MM.1S (cell line): ENCODE data around the gene SH3PXD2A.

Source experiments
- DNase-seq: peaks from one replicate; pipeline ENCODE4 v3.0.0-alpha.2; 2015
- H2AFZ ChIP-seq: fragments of 300-600 bp; sonication (generic); 2 replicates; pipeline ENCODE4 v1.6.0; 2016; ENCODE audit warnings: antibody characterized with exemption, low read length
- H3F3A ChIP-seq: fragments of 300-600 bp; sonication (generic); 2 replicates; pipeline ENCODE4 v1.6.1; 2016; ENCODE audit warnings: mild to moderate bottlenecking, antibody characterized with exemption, low read length, moderate library complexity, mixed read lengths; ENCODE audit not compliant: insufficient read depth
- H3K27ac ChIP-seq: fragments of 300-600 bp; sonication (generic); 2 replicates; pipeline ENCODE4 v1.5.1; 2016; ENCODE audit warnings: mild to moderate bottlenecking, low read length
- H3K27me3 ChIP-seq: fragments of 300-600 bp; sonication (generic); replicated peaks from 2 replicates; pipeline ENCODE4 v1.6.0; 2016; ENCODE audit warnings: low read length; ENCODE audit not compliant: insufficient read depth
- H3K36me3 ChIP-seq: fragments of 300-600 bp; sonication (generic); replicated peaks from 2 replicates; pipeline ENCODE4 v1.6.1; 2016; ENCODE audit warnings: mild to moderate bottlenecking, low read length, mixed read lengths; ENCODE audit not compliant: insufficient read depth
- H3K4me1 ChIP-seq: fragments of 300-600 bp; sonication (generic); 2 replicates; pipeline ENCODE4 v1.6.1; 2016; ENCODE audit warnings: low read length, mixed read lengths
- H3K4me2 ChIP-seq: fragments of 300-600 bp; sonication (generic); 2 replicates; pipeline ENCODE4 v1.6.0; 2016; ENCODE audit warnings: low read depth, low read length
- H3K4me3 ChIP-seq: fragments of 300-600 bp; sonication (generic); 2 replicates; pipeline ENCODE4 v1.5.1; 2016; ENCODE audit warnings: low read length, mixed read lengths
- H3K79me2 ChIP-seq: fragments of 300-600 bp; sonication (generic); 2 replicates; pipeline ENCODE4 v1.6.1; 2016; ENCODE audit warnings: mixed run types, low read length, mixed read lengths
- H3K9ac ChIP-seq: fragments of 300-600 bp; sonication (generic); 2 replicates; pipeline ENCODE4 v1.6.1; 2016; ENCODE audit warnings: low read length, mixed read lengths
- H3K9me2 ChIP-seq: fragments of 300-600 bp; sonication (generic); replicated peaks from 2 replicates; pipeline ENCODE4 v1.6.1; 2016; ENCODE audit warnings: mild to moderate bottlenecking, low read length, mixed read lengths; ENCODE audit not compliant: insufficient read depth
- H3K9me3 ChIP-seq: fragments of 300-600 bp; sonication (generic); replicated peaks from 2 replicates; pipeline ENCODE4 v1.6.1; 2016; ENCODE audit warnings: mild to moderate bottlenecking, low read length, mixed read lengths; ENCODE audit not compliant: insufficient read depth
- H4K20me1 ChIP-seq: fragments of 300-600 bp; sonication (generic); 2 replicates; pipeline ENCODE4 v1.6.1; 2016; ENCODE audit warnings: mild to moderate bottlenecking, low read length, moderate library complexity, mixed read lengths; ENCODE audit not compliant: insufficient read depth
- EZH2 ChIP-seq: fragments of 300-600 bp; sonication (generic); optimal IDR thresholded peaks from 2 replicates; pipeline ENCODE3; 2017; ENCODE audit warnings: low read depth, mild to moderate bottlenecking, antibody characterized with exemption, low read length, mixed read lengths
- EZH2phosphoT487 ChIP-seq: fragments of 300-600 bp; sonication (generic); IDR thresholded peaks from 2 replicates; pipeline ENCODE4 v1.6.1; 2018; ENCODE audit warnings: antibody characterized with exemption, low read length
- TF ChIP-seq, protein P1 (sequence below): fragments of 300-600 bp; sonication (generic); IDR thresholded peaks from 2 replicates; pipeline ENCODE4 v1.5.1; 2016; ENCODE audit warnings: antibody characterized with exemption, low read length, mixed read lengths

SH3PXD2A gene

GRCh38 chr10:103692952-103693811 lies 162.2 kb downstream of the SH3PXD2A start:
- Histone ChIP-seq H3K4me2 (peak overlapping the region; percentile 96), H3F3A (no peaks in the 10 kb centered on the region), H3K36me3 (no peaks in the 10 kb centered on the region), H3K27me3 (no peaks in the 10 kb centered on the region), H3K4me3 (peak overlapping the region; percentile 86), H3K4me1 (peaks cover 25% of the 10 kb centered on the region), H2AFZ (peak overlapping the region; percentile 88), H3K9me3 (no peaks in the 10 kb centered on the region), H3K9me2 (no peaks in the 10 kb centered on the region), H3K9ac (peak overlapping the region; percentile 68), H3K79me2 (peaks cover 31% of the 10 kb centered on the region), H3K27ac (peak overlapping the region; percentile 0; the same call in 1 of the 2 replicates), H4K20me1 (no peaks in the 10 kb centered on the region)
- DNase-seq, result peak; percentile 55
- TF ChIP-seq EZH2 (no peak), EZH2phosphoT487 (no peak)
- TF ChIP-seq, protein P1, sequence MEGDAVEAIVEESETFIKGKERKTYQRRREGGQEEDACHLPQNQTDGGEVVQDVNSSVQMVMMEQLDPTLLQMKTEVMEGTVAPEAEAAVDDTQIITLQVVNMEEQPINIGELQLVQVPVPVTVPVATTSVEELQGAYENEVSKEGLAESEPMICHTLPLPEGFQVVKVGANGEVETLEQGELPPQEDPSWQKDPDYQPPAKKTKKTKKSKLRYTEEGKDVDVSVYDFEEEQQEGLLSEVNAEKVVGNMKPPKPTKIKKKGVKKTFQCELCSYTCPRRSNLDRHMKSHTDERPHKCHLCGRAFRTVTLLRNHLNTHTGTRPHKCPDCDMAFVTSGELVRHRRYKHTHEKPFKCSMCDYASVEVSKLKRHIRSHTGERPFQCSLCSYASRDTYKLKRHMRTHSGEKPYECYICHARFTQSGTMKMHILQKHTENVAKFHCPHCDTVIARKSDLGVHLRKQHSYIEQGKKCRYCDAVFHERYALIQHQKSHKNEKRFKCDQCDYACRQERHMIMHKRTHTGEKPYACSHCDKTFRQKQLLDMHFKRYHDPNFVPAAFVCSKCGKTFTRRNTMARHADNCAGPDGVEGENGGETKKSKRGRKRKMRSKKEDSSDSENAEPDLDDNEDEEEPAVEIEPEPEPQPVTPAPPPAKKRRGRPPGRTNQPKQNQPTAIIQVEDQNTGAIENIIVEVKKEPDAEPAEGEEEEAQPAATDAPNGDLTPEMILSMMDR, result no peak

- peaks cover 25% of the 10 kb centered on the region for H3K4me1 ChIP-seq
- no peaks in the 10 kb centered on the region for H3K27me3 ChIP-seq
- H3K9ac ChIP-seq, result peak overlapping the region; percentile 68
- no peaks in the 10 kb centered on the region for H4K20me1 ChIP-seq
- no peaks in the 10 kb centered on the region for H3K9me2 ChIP-seq
- no peaks in the 10 kb centered on the region for H3F3A ChIP-seq
- no peaks in the 10 kb centered on the region for H3K36me3 ChIP-seq
- peak overlapping the region; percentile 96 for H3K4me2 ChIP-seq
- H3K79me2 ChIP-seq, result peaks cover 37% of the 10 kb centered on the region
- DNase-seq, result peak; percentile 76
- H3K4me3 ChIP-seq, result peak overlapping the region; percentile 86
- no peaks in the 10 kb centered on the region for H3K9me3 ChIP-seq
- H3K27ac ChIP-seq, result peak overlapping the region; percentile 26; the same call in 1 of the 2 replicates
- TF ChIP-seq EZH2phosphoT487, result no peak
- TF ChIP-seq, protein P1, result no peak
- no peak for TF ChIP-seq EZH2
- peak overlapping the region; percentile 80 for H2AFZ ChIP-seq
Measured at GRCh38 chr10:103692436-103692951, 162.9 kb downstream of the SH3PXD2A start.

DNA sequence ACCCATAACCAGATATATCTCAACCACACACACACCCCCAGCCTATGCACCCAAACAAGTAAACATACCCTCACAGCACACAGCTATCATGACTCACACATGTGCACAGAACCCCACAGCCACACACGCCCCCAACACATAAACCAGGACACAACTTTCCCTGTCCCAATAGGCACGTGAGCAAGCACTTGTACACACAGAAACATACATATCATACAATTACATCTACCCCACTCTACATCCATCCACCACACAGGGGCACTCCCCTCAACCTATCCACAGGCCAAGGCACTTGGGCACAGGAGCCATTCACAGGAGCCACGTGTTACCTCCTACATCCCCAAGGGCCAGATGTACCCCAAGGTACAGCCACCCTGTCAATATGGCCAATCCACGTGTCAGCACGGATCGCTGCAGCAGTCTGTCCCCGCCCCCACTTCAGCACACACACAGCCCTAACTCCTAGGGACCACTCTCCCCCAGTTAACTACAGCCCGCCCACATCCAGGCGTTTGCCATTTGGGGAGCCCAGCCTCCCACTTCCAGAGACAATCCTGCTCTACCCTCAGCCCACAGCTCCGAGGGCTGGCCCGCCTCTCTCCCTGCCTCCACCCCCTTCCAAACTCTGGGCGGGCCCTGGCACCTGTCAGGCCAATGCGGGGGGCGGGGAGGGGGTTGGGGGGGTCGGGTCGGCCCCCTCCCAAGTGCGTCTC lies 163.5 kb downstream of the SH3PXD2A start:
- peaks cover 38% of the 10 kb centered on the region for H3K79me2 ChIP-seq
- peak overlapping the region; percentile 96 for H3K4me2 ChIP-seq
- no peaks in the 10 kb centered on the region for H3K36me3 ChIP-seq
- no peaks in the 10 kb centered on the region for H4K20me1 ChIP-seq
- H3K27me3 ChIP-seq, result no peaks in the 10 kb centered on the region
- no peaks in the 10 kb centered on the region for H3K9me2 ChIP-seq
- TF ChIP-seq, protein P1, result no peak
- TF ChIP-seq EZH2 (no peak), EZH2phosphoT487 (no peak)
- H3K4me3 ChIP-seq, result peak overlapping the region; percentile 86
- H3K27ac ChIP-seq, result no peak overlapping the region
- H3K9me3 ChIP-seq, result no peaks in the 10 kb centered on the region
- peak; percentile 45 for DNase-seq
- H3F3A ChIP-seq, result no peaks in the 10 kb centered on the region
- peaks cover 25% of the 10 kb centered on the region for H3K4me1 ChIP-seq
- no peak overlapping the region for H2AFZ ChIP-seq
- H3K9ac ChIP-seq, result peak overlapping the region; percentile 23; the same call in 1 of the 2 replicates
